ENCODE results near the gene RABGGTA.

RABGGTA gene

DNA sequence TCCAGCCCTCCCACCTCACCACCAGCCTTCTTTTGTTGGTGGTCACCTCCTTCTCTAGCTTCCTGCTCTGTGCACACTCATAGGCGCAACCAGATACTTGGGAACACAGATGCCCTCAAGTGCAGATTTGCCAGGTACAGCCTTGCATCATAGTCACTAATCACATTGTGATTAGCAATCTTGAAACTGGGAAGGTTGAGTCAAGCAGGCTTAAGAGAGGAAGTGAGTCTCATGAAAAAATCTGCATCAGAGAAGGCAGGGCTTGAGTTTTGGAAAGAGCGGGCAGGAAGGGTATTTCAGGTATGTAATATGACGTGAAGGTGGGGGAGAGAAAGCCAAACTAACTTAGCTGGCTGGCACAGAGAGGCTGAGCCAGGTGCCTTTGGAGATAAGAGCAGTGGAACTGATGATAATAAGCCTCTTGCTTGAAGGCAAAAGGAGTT is 2.7 kb upstream of the RABGGTA start:
- Histone ChIP-seq H3K4me1 (peaks cover 11% of the 10 kb centered on the region), H3K9ac (no peak overlapping the region), H3K27me3 (ENCODE audit: control insufficient read depth, insufficient read depth, low read length) (no peaks in the 10 kb centered on the region), H3K4me3 (ENCODE audit: low read depth, low read length) (no peak overlapping the region), H3K27ac (no peak overlapping the region), H3K4me2 (ENCODE audit: low read length) (no peak overlapping the region), H3K36me3 (ENCODE audit: control insufficient read depth, insufficient read depth, low read length) (no peaks in the 10 kb centered on the region), H3K9me3 (ENCODE audit: control insufficient read depth, low read length) (no peaks in the 10 kb centered on the region), H3K79me2 (peaks cover 8% of the 10 kb centered on the region), H2AFZ (no peak overlapping the region)
- TF ChIP-seq, protein P1, sequence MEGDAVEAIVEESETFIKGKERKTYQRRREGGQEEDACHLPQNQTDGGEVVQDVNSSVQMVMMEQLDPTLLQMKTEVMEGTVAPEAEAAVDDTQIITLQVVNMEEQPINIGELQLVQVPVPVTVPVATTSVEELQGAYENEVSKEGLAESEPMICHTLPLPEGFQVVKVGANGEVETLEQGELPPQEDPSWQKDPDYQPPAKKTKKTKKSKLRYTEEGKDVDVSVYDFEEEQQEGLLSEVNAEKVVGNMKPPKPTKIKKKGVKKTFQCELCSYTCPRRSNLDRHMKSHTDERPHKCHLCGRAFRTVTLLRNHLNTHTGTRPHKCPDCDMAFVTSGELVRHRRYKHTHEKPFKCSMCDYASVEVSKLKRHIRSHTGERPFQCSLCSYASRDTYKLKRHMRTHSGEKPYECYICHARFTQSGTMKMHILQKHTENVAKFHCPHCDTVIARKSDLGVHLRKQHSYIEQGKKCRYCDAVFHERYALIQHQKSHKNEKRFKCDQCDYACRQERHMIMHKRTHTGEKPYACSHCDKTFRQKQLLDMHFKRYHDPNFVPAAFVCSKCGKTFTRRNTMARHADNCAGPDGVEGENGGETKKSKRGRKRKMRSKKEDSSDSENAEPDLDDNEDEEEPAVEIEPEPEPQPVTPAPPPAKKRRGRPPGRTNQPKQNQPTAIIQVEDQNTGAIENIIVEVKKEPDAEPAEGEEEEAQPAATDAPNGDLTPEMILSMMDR (IDR thresholded peaks at IDR 0.05), result no peak

DNA sequence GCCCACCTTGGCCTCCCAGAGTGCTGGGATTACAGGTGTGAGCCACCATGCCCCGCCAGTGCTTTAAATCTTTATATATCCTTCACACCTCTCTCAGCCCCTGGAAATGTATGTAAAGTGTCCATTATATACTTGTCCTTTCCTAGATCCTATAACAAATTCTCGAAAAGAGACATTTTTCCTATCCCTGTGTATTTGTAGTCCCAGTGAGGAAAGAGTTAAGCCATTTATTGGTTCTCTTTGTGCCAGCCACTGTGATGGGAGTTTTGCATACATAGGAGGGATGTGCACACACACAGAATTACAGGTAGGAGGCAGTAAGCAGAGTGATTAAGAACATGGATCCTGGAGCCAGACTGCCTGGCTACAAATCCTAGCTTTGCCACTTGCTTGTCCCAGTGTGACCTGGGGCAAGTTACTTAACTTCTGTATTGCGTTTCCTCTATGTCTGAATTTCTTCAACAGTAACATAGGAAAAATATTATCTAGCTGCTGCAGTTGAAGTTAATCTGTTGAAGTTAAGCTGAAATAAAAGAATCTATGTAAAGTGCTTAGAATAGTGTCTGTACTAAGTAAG is 2.1 kb upstream of the RABGGTA start:
- H2AFZ ChIP-seq, result no peak overlapping the region
- peaks cover 8% of the 10 kb centered on the region for H3K79me2 ChIP-seq
- H3K9ac ChIP-seq, result no peak overlapping the region
- H3K4me3 ChIP-seq (ENCODE audit: low read depth, low read length), result no peak overlapping the region
- H3K36me3 ChIP-seq (ENCODE audit: control insufficient read depth, insufficient read depth, low read length), result no peaks in the 10 kb centered on the region
- H3K27ac ChIP-seq, result no peak overlapping the region
- peaks cover 11% of the 10 kb centered on the region for H3K4me1 ChIP-seq
- no peaks in the 10 kb centered on the region for H3K9me3 ChIP-seq (ENCODE audit: control insufficient read depth, low read length)
- H3K4me2 ChIP-seq (ENCODE audit: low read length), result no peak overlapping the region
- TF ChIP-seq, protein P1 (IDR thresholded peaks at IDR 0.05), result no peak
- no peaks in the 10 kb centered on the region for H3K27me3 ChIP-seq (ENCODE audit: control insufficient read depth, insufficient read depth, low read length)

- TF ChIP-seq, protein P1 (IDR thresholded peaks at IDR 0.05), result no peak
- no peaks in the 10 kb centered on the region for H3K27me3 ChIP-seq (ENCODE audit: control insufficient read depth, insufficient read depth, low read length)
- no peak overlapping the region for H3K27ac ChIP-seq
- peaks cover 8% of the 10 kb centered on the region for H3K79me2 ChIP-seq
- H3K4me1 ChIP-seq, result peaks cover 11% of the 10 kb centered on the region
- H3K36me3 ChIP-seq (ENCODE audit: control insufficient read depth, insufficient read depth, low read length), result no peaks in the 10 kb centered on the region
- H2AFZ ChIP-seq, result peak overlapping the region; percentile 98
- H3K4me2 ChIP-seq (ENCODE audit: low read length), result no peak overlapping the region
- H3K9me3 ChIP-seq (ENCODE audit: control insufficient read depth, low read length), result no peaks in the 10 kb centered on the region
- H3K9ac ChIP-seq, result no peak overlapping the region
- no peak overlapping the region for H3K4me3 ChIP-seq (ENCODE audit: low read depth, low read length)
These were observed 1.1 kb upstream of the RABGGTA start for GRCh38 chr14:24272467-24272866.

DNA sequence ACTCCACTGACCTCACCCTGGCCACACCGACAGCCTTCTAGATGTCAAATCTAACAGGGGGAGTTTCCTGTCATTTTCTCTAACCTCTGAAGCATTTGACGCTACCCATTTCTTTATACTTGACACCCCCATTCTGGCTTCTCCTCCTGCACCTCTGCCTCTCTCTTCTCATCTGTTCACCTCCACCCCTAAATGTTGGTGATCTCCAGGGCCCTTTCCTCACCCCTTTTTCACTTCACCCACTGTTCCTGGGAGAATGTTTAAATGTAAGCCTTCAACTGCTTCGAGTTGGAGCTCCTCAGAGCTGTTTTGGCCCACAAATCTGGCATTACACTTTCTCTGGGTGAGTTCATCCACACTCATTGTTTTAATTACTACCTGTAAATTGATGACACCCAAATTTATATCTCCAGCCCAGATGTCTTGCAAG is 452 bp upstream of the RABGGTA start:
- peak overlapping the region; percentile 95 for H3K4me2 ChIP-seq (ENCODE audit: low read length)
- no peaks in the 10 kb centered on the region for H3K27me3 ChIP-seq (ENCODE audit: control insufficient read depth, insufficient read depth, low read length)
- no peaks in the 10 kb centered on the region for H3K9me3 ChIP-seq (ENCODE audit: control insufficient read depth, low read length)
- H2AFZ ChIP-seq, result peak overlapping the region; percentile 98
- H3K36me3 ChIP-seq (ENCODE audit: control insufficient read depth, insufficient read depth, low read length), result no peaks in the 10 kb centered on the region
- TF ChIP-seq, protein P1 (IDR thresholded peaks at IDR 0.05), result no peak
- peaks cover 11% of the 10 kb centered on the region for H3K4me1 ChIP-seq
- H3K27ac ChIP-seq, result peak overlapping the region; percentile 93
- H3K4me3 ChIP-seq (ENCODE audit: low read depth, low read length), result peak overlapping the region; percentile 99
- H3K9ac ChIP-seq, result no peak overlapping the region
- peaks cover 8% of the 10 kb centered on the region for H3K79me2 ChIP-seq

GRCh38 chr14:24270537-24271133 is 762 bp downstream of the RABGGTA start:
- TF ChIP-seq, protein P1 (IDR thresholded peaks at IDR 0.05), result no peak
- peak overlapping the region; percentile 99 for H3K4me3 ChIP-seq (ENCODE audit: low read depth, low read length)
- no peaks in the 10 kb centered on the region for H3K36me3 ChIP-seq (ENCODE audit: control insufficient read depth, insufficient read depth, low read length)
- no peaks in the 10 kb centered on the region for H3K27me3 ChIP-seq (ENCODE audit: control insufficient read depth, insufficient read depth, low read length)
- peak overlapping the region; percentile 93 for H3K27ac ChIP-seq
- peak overlapping the region; percentile 95 for H3K4me2 ChIP-seq (ENCODE audit: low read length)
- H3K9me3 ChIP-seq (ENCODE audit: control insufficient read depth, low read length), result no peaks in the 10 kb centered on the region
- H3K79me2 ChIP-seq, result peaks cover 7% of the 10 kb centered on the region
- H3K4me1 ChIP-seq, result peaks cover 11% of the 10 kb centered on the region
- peak overlapping the region; percentile 98 for H2AFZ ChIP-seq
- peak overlapping the region; percentile 73 for H3K9ac ChIP-seq
